ENCODE results near the gene PRXL2B.
A peak's percentile ranks its signal among the peaks of the same experiment; 100 is the strongest.

Gene PRXL2B

GRCh38 chr1:2590233-2591141 is 3.9 kb downstream of the PRXL2B start:
- no peak overlapping the region for H3K27ac ChIP-seq
- TF ChIP-seq CTCF (IDR thresholded peaks at IDR 0.05) = no peak
- no peak for DNase-seq (ENCODE audit: low spot score)
- H3K4me3 ChIP-seq = no peak overlapping the region

- Histone ChIP-seq H3K27ac (no peak overlapping the region), H3K4me3 (no peak overlapping the region)
- no peak for TF ChIP-seq CTCF (IDR thresholded peaks at IDR 0.05)
- DNase-seq (ENCODE audit: low spot score) = no peak
These were observed 4.6 kb downstream of the PRXL2B start for GRCh38 chr1:2591233-2591580.

- no peak for TF ChIP-seq CTCF (IDR thresholded peaks at IDR 0.05)
- DNase-seq (ENCODE audit: low spot score) = no peak
These were observed 5.1 kb downstream of the PRXL2B start for GRCh38 chr1:2591581-2592261.

GRCh38 chr1:2592672-2593071 is 6.1 kb downstream of the PRXL2B start:
- DNase-seq (ENCODE audit: low spot score) = no peak
- no peak overlapping the region for H3K27ac ChIP-seq
- H3K4me3 ChIP-seq = no peak overlapping the region
- no peak for TF ChIP-seq CTCF (IDR thresholded peaks at IDR 0.05)

More at GRCh38 chr1:2591581-2592261, 5.1 kb downstream of the PRXL2B start:
- Histone ChIP-seq H3K4me3 (no peak overlapping the region), H3K27ac (no peak overlapping the region)

GRCh38 chr1:2593251-2593878 is 6.8 kb downstream of the PRXL2B start:
- no peak for TF ChIP-seq CTCF (IDR thresholded peaks at IDR 0.05)
- H3K4me3 ChIP-seq = peak overlapping the region; percentile 54
- no peak for DNase-seq (ENCODE audit: low spot score)
- H3K27ac ChIP-seq = no peak overlapping the region

GRCh38 chr1:2594001-2594640 is 7.5 kb downstream of the PRXL2B start:
- peak overlapping the region; percentile 54 for H3K4me3 ChIP-seq

More at GRCh38 chr1:2594001-2594640, 7.5 kb downstream of the PRXL2B start:
- no peak for DNase-seq (ENCODE audit: low spot score)
- H3K27ac ChIP-seq = no peak overlapping the region
- TF ChIP-seq CTCF (IDR thresholded peaks at IDR 0.05) = no peak

All from coronary artery (tissue), 2 donors.